Endothelial cell of umbilical vein (primary cell): ENCODE measurements around the gene SKIL. TPM values are rescaled to one million over a fixed set of nuclear protein-coding genes. Genes with fewer than 3 reads are reported as not detected.
"Not testable (repeated sequence)": the region's sequence is repeated elsewhere in the genome, so short reads cannot be mapped to it uniquely, and the experiment has no call there.

Experiments
- BruUV-seq: library from RNA; stranded (reverse); fragments of 400-500 nt; replicated peaks from 2 replicates; lab custom pipeline; 2021; lab: Mats Ljungman, UMichigan
- CTCF ChIA-PET: fragments of 300-600, 350-600 bp; sonication (Branson Sonifier 250); formaldehyde crosslinking; loops from one replicate; lab custom pipeline; 2021; ENCODE audit warnings: antibody characterized with exemption, inconsistent platforms; lab: Charles Lee
- POLR2A ChIA-PET: fragments of 300-600, 350-600 bp; sonication (Branson Sonifier 250); formaldehyde crosslinking; loops from one replicate; lab custom pipeline; 2021; ENCODE audit warnings: antibody characterized with exemption, inconsistent platforms; lab: Charles Lee
- DNase-seq: peaks from one replicate; pipeline ENCODE4 v3.0.0-alpha.2; 2011; ENCODE audit warnings: low read depth, low spot score
- FAIRE-seq: peaks from 2 replicates; lab custom pipeline; 2011; peaks lifted over from hg19 to GRCh38; lab: Jason Lieb, UNC
- H2AFZ ChIP-seq: 2 replicates; pipeline ENCODE4 v1.6.0; 2012; ENCODE audit warnings: low read depth, low read length, control low read depth, inconsistent platforms
- H3K27ac ChIP-seq: 2 replicates; pipeline ENCODE4 v1.5.1; 2011; ENCODE audit warnings: low read depth, mild to moderate bottlenecking, control low read depth, low read length, moderate library complexity; ENCODE audit not compliant: insufficient read depth
- H3K27me3 ChIP-seq, 2 experiments: 2 replicates each; pipeline versions ENCODE4 v1.6.0 to v1.6.1; 2011; ENCODE audit warnings: low read length in 2 of 2, mixed read lengths in 1 of 2; ENCODE audit not compliant: control insufficient read depth in 2 of 2, insufficient read depth in 2 of 2
- H3K36me3 ChIP-seq, 2 experiments: 2 replicates in 1 of 2; 3 replicates in 1 of 2; pipeline ENCODE4 v1.5.1; 2011; ENCODE audit warnings: low read length in 2 of 2, mild to moderate bottlenecking in 1 of 2, moderate library complexity in 1 of 2; ENCODE audit not compliant: control insufficient read depth in 2 of 2, insufficient read depth in 2 of 2; ENCODE audit errors: extremely low read depth in 1 of 2
- H3K4me1 ChIP-seq: 3 replicates; pipeline ENCODE4 v1.5.1; 2011; ENCODE audit warnings: mild to moderate bottlenecking, low read length; ENCODE audit not compliant: control insufficient read depth, insufficient read depth; ENCODE audit errors: extremely low read depth
- H3K4me2 ChIP-seq: 2 replicates; pipeline ENCODE4 v1.6.1; 2011; ENCODE audit warnings: low read length, control low read depth, mixed read lengths; ENCODE audit not compliant: insufficient read depth
- H3K4me3 ChIP-seq, 3 experiments: fragments of 200-600 bp in 1 of 3; sonication (generic), shearing (Covaris generic) in 1 of 3; replicated peaks in 1 of 3; 2 replicates each; pipeline ENCODE4 v1.5.1; 2011 to 2016; ENCODE audit warnings: control low read depth in 3 of 3, low read length in 3 of 3, mild to moderate bottlenecking in 2 of 3, inconsistent platforms in 1 of 3, low read depth in 1 of 3, moderate library complexity in 1 of 3; ENCODE audit not compliant: insufficient read depth in 1 of 3
- H3K79me2 ChIP-seq: 2 replicates; pipeline ENCODE4 v1.6.0; 2012; ENCODE audit warnings: low read length, inconsistent platforms; ENCODE audit not compliant: control insufficient read depth, insufficient read depth
- H3K9ac ChIP-seq: replicated peaks from 2 replicates; pipeline ENCODE3; 2011; ENCODE audit warnings: low read length, control low read depth; ENCODE audit not compliant: insufficient read depth; ENCODE audit errors: extremely low read depth
- H3K9me1 ChIP-seq: replicated peaks from 3 replicates; pipeline ENCODE4 v1.6.0; 2011; ENCODE audit warnings: mild to moderate bottlenecking, low read length; ENCODE audit not compliant: control insufficient read depth, insufficient read depth; ENCODE audit errors: extremely low read depth
- H3K9me3 ChIP-seq: replicated peaks from 2 replicates; pipeline ENCODE4 v1.5.1; 2012; ENCODE audit warnings: low read length, inconsistent platforms; ENCODE audit not compliant: control insufficient read depth, insufficient read depth
- H4K20me1 ChIP-seq: replicated peaks from 2 replicates; pipeline ENCODE3; 2011; ENCODE audit warnings: mild to moderate bottlenecking, low read length; ENCODE audit not compliant: control insufficient read depth, insufficient read depth; ENCODE audit errors: extremely low read depth
- EZH2 ChIP-seq: IDR thresholded peaks from 2 replicates; pipeline ENCODE4 v1.6.1; 2012; ENCODE audit warnings: borderline replicate concordance, low read depth, mild to moderate bottlenecking, moderate library complexity, low read length, inconsistent platforms; ENCODE audit not compliant: severe bottlenecking
- FOS ChIP-seq: IDR thresholded peaks from 2 replicates; pipeline ENCODE4 v1.6.1; 2011; ENCODE audit warnings: mild to moderate bottlenecking, low read length, moderate library complexity, borderline replicate concordance; ENCODE audit not compliant: insufficient read depth
- GATA2 ChIP-seq: IDR thresholded peaks from 2 replicates; pipeline ENCODE4 v1.7.0; 2011; ENCODE audit warnings: low read depth, mild to moderate bottlenecking, moderate library complexity, mixed read lengths, low read length; ENCODE audit not compliant: insufficient read length, insufficient read depth
- JUN ChIP-seq: IDR thresholded peaks from 2 replicates; pipeline ENCODE4 v1.6.1; 2011; ENCODE audit warnings: borderline replicate concordance, low read depth; ENCODE audit not compliant: insufficient read length, insufficient read depth
- MYC ChIP-seq: IDR thresholded peaks from one replicate; pipeline ENCODE4 v1.6.1; 2011; ENCODE audit warnings: mild to moderate bottlenecking, low read depth, low read length
- POLR2A ChIP-seq: IDR thresholded peaks from 2 replicates; pipeline ENCODE4 v1.6.1; 2012; ENCODE audit warnings: low read depth, mild to moderate bottlenecking, control low read depth, low read length
- POLR2AphosphoS5 ChIP-seq: IDR thresholded peaks from 2 replicates; pipeline ENCODE4 v1.6.1; 2012; ENCODE audit warnings: low read depth, mild to moderate bottlenecking, control low read depth, low read length, moderate library complexity; ENCODE audit not compliant: insufficient read depth
- dilution Hi-C: fragments of 300-500 bp; cut with MboI; formaldehyde crosslinking; loops from one replicate; pipeline ENCODE4 v1.15.0; 2019; ENCODE audit warnings: low sequenced_read_pairs; ENCODE audit not compliant: extremely low pct_ligation_motif_present
- intact Hi-C: fragments of 100-400 bp; cut with micrococcal nuclease; formaldehyde crosslinking; loops from one replicate; pipeline ENCODE4 v1.10.0; 2022
- polyA plus RNA-seq, 4 experiments: library from polyadenylated mRNA; depleted of rRNA in 3 of 4; stranded (reverse) in 3 of 4; unstranded in 1 of 4; fragments of >200 nt; gene quantifications; 2 replicates each; pipeline versions ENCODE4 v1.2.1 to v1.2.3, GENCODE V29; 2011 to 2012; ENCODE audit warnings: missing spikeins in 1 of 4
- total RNA-seq: library from RNA; stranded (reverse); gene quantifications from 2 replicates; pipeline ENCODE4 v1.2.3, GENCODE V29; 2021
- TF ChIP-seq, protein P1 (sequence below), 2 donors: IDR thresholded peaks; 1 replicate in 1 of 2; 2 replicates in 1 of 2; pipeline ENCODE4 v1.5.1; 2011; ENCODE audit warnings: low read length in 2 of 2, mild to moderate bottlenecking in 2 of 2, moderate library complexity in 2 of 2, control low read depth in 1 of 2, inconsistent platforms in 1 of 2, low read depth in 1 of 2; ENCODE audit not compliant: insufficient read depth in 1 of 2; ENCODE audit errors: extremely low read depth in 1 of 2
- TF ChIP-seq, protein P2 (sequence below): IDR thresholded peaks from 2 replicates; pipeline ENCODE4 v1.6.1; 2011; ENCODE audit not compliant: insufficient read depth, insufficient read length

Gene SKIL
- total and polyA plus RNA-seq, 2 donors (not counting 3 experiments of a cell fraction or from before 2014, with no cell fraction given) = 18.4 to 135 TPM

DNA sequence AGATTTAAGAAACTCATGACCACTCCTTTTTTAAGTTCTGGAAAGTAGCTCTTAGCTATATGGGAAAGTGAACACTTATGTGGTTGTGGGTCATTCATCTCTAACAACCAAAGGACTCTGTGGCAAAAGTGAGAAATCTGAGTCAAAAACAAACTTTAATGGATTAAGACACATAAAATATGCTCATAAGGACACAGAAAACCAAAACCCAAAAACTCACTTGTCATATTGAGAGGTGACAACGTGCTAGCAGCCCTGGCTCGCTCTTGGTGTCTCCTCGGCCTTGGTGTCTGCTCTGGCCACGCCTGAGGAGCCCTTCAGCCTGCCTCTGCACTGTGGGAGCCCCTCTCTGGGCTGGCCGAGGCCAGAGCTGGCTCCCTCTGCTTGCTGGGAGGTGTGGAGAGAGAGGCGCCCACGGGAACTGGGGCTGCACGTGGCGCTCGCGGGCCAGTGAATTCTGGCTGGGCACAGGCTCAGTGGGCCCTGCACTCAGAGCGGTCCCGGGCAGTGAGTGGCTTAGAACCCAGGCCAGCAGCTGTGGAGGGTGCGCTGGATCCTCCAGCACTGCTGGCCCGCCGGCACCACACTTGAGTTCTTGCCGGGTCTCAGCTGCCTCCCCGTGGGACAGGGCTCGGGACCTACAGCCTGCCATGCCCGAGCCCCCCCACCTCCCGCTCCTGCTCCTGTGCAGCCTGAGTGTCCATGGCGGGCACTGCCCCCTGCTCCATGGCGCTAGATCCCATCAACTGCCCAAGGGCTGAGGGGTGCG is 30.3 kb upstream of the SKIL start:
- CTCF ChIA-PET = interaction anchor here (1.7 kb wide), 1 partner anchor 17 kb away, joined by 7 read pairs; no protein-coding TSS in a partner anchor
- no peaks in the 10 kb centered on the region for H3K27me3 ChIP-seq

DNA sequence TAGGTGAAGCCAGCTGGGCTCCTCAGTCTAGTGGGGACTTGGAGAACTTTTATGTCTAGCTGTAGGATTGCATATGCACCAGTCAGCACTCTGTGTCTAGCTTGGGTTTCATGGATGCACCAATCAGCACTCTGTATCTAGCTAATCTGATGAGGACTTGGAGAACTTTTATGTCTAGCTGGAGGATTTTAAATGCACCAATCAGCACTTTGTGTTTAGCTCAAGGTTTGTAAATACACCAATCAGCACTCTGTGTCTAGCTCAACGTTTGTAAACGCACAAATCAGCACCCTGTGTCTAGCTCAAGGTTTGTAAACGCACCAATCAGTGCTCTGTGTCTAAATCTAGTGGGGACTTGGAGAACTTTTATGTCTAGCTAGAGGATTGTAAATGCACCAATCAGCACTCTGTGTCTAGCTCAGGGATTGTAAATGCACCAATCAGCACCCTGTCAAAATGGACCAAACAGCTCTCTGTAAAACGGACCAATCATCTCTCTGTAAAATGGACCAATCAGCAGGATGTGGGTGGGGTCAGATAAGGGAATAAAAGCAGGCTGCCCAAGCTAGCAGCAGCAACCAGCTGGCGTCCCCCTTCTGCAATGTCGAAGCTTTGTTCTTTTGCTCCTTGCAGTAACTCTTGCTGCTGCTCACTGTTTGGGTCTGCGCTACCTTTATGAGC is 29.5 kb upstream of the SKIL start:
- H3K27ac ChIP-seq, dilution Hi-C loops, FAIRE-seq, H3K79me2 ChIP-seq, DNase-seq, H3K9me1 ChIP-seq, H3K9ac ChIP-seq, intact Hi-C loops, BruUV-seq, H4K20me1 ChIP-seq, H3K4me2 ChIP-seq, H3K36me3 ChIP-seq, H3K9me3 ChIP-seq, H3K27me3 ChIP-seq, H3K4me3 ChIP-seq, H2AFZ ChIP-seq: not testable (repeated sequence)
- ChIA-PET POLR2A (interaction anchor here (0.7 kb wide), 1 partner anchor 32 kb away, joined by 3 read pairs; no protein-coding TSS in a partner anchor), CTCF (interaction anchor here (0.8 to 1.7 kb wide), 5 partner anchors 11 to 31 kb away, joined by 3 to 7 read pairs (median 4); partner anchors contain the start of gene SKIL)
- peaks cover 13% of the 10 kb centered on the region for H3K4me1 ChIP-seq

More for the DNA sequence above, 30.3 kb upstream of the SKIL start:
- Histone ChIP-seq H3K27ac (no peak overlapping the region), H3K4me2 (no peak overlapping the region), H3K4me3 (no peak overlapping the region), H3K9me3 (no peaks in the 10 kb centered on the region), H3K9me1 (no peaks in the 10 kb centered on the region), H2AFZ (no peak overlapping the region), H3K79me2 (no peaks in the 10 kb centered on the region), H3K9ac (no peak overlapping the region), H4K20me1 (no peaks in the 10 kb centered on the region), H3K4me1 (peaks cover 18% of the 10 kb centered on the region), H3K36me3 (no peaks in the 10 kb centered on the region)
- TF ChIP-seq MYC = no peak
- no peak for TF ChIP-seq EZH2
- TF ChIP-seq POLR2A = no peak
- no peak for TF ChIP-seq GATA2
- TF ChIP-seq POLR2AphosphoS5 = no peak
- TF ChIP-seq, protein P1, sequence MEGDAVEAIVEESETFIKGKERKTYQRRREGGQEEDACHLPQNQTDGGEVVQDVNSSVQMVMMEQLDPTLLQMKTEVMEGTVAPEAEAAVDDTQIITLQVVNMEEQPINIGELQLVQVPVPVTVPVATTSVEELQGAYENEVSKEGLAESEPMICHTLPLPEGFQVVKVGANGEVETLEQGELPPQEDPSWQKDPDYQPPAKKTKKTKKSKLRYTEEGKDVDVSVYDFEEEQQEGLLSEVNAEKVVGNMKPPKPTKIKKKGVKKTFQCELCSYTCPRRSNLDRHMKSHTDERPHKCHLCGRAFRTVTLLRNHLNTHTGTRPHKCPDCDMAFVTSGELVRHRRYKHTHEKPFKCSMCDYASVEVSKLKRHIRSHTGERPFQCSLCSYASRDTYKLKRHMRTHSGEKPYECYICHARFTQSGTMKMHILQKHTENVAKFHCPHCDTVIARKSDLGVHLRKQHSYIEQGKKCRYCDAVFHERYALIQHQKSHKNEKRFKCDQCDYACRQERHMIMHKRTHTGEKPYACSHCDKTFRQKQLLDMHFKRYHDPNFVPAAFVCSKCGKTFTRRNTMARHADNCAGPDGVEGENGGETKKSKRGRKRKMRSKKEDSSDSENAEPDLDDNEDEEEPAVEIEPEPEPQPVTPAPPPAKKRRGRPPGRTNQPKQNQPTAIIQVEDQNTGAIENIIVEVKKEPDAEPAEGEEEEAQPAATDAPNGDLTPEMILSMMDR (IDR thresholded peaks at IDR 0.05; ENCODE audit: extremely low read depth in 1 of 2, insufficient read depth in 1 of 2, low read depth in 1 of 2, low read length in 2 of 2) = no peak
- TF ChIP-seq FOS = no peak
- TF ChIP-seq, protein P2, sequence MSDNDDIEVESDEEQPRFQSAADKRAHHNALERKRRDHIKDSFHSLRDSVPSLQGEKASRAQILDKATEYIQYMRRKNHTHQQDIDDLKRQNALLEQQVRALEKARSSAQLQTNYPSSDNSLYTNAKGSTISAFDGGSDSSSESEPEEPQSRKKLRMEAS = no peak
- TF ChIP-seq JUN = no peak
- intact Hi-C loops (no loop called here), dilution Hi-C loops (no loop called here)
- BruUV-seq = no TSS peak
- POLR2A ChIA-PET = no interaction called here
- DNase-seq = no peak
- no peak for FAIRE-seq
